ENCODE measurements around the gene MAB21L3.

MAB21L3 gene

GRCh38 chr1:116122955-116123757, 12.0 kb downstream of the MAB21L3 start:
- H3F3A ChIP-seq (ENCODE audit: insufficient read depth, low read length), result no peaks in the 10 kb centered on the region
- H3K9ac ChIP-seq (ENCODE audit: low read length), result no peak overlapping the region
- H3K27me3 ChIP-seq (replicated peaks; ENCODE audit: insufficient read depth, low read length), result no peaks in the 10 kb centered on the region
- H3K27ac ChIP-seq (ENCODE audit: low read length), result no peak overlapping the region
- no peak overlapping the region for H3K4me3 ChIP-seq (ENCODE audit: low read length)
- no peak overlapping the region for H3K4me2 ChIP-seq (ENCODE audit: low read depth, low read length)
- no peak overlapping the region for H2AFZ ChIP-seq (ENCODE audit: low read length)
- no peaks in the 10 kb centered on the region for H3K79me2 ChIP-seq (ENCODE audit: low read length)
- TF ChIP-seq EZH2phosphoT487 (IDR thresholded peaks at IDR 0.05; ENCODE audit: low read length) (no peak), EZH2 (optimal IDR thresholded peaks at IDR 0.05; ENCODE audit: low read depth, low read length) (no peak), CTCF (IDR thresholded peaks at IDR 0.05; ENCODE audit: low read length) (no peak)
- no peaks in the 10 kb centered on the region for H4K20me1 ChIP-seq (ENCODE audit: insufficient read depth, low read length)
- H3K9me3 ChIP-seq (replicated peaks; ENCODE audit: insufficient read depth, low read length), result no peaks in the 10 kb centered on the region
- no peak for DNase-seq
- H3K4me1 ChIP-seq (ENCODE audit: low read length), result no peaks in the 10 kb centered on the region
- H3K36me3 ChIP-seq (replicated peaks; ENCODE audit: insufficient read depth, low read length), result no peaks in the 10 kb centered on the region
- H3K9me2 ChIP-seq (replicated peaks; ENCODE audit: insufficient read depth, low read length), result no peaks in the 10 kb centered on the region

- TF ChIP-seq CTCF (IDR thresholded peaks at IDR 0.05; ENCODE audit: low read length) (no peak), EZH2phosphoT487 (IDR thresholded peaks at IDR 0.05; ENCODE audit: low read length) (no peak), EZH2 (optimal IDR thresholded peaks at IDR 0.05; ENCODE audit: low read depth, low read length) (no peak)
- Histone ChIP-seq H3K27ac (ENCODE audit: low read length) (no peak overlapping the region), H3K9ac (ENCODE audit: low read length) (no peak overlapping the region), H3K4me3 (ENCODE audit: low read length) (no peak overlapping the region), H3K4me1 (ENCODE audit: low read length) (no peaks in the 10 kb centered on the region), H3K36me3 (replicated peaks; ENCODE audit: insufficient read depth, low read length) (no peaks in the 10 kb centered on the region), H3F3A (ENCODE audit: insufficient read depth, low read length) (no peaks in the 10 kb centered on the region), H3K9me2 (replicated peaks; ENCODE audit: insufficient read depth, low read length) (no peaks in the 10 kb centered on the region), H3K9me3 (replicated peaks; ENCODE audit: insufficient read depth, low read length) (no peaks in the 10 kb centered on the region), H3K4me2 (ENCODE audit: low read depth, low read length) (no peak overlapping the region), H3K79me2 (ENCODE audit: low read length) (no peaks in the 10 kb centered on the region), H2AFZ (ENCODE audit: low read length) (no peak overlapping the region), H4K20me1 (ENCODE audit: insufficient read depth, low read length) (no peaks in the 10 kb centered on the region), H3K27me3 (replicated peaks; ENCODE audit: insufficient read depth, low read length) (no peaks in the 10 kb centered on the region)
- DNase-seq, result no peak
Observed at GRCh38 chr1:116123837-116124533, 12.8 kb downstream of the MAB21L3 start.

GRCh38 chr1:116125758-116126157, 14.6 kb downstream of the MAB21L3 start:
- Histone ChIP-seq H3K9ac (ENCODE audit: low read length) (no peak overlapping the region), H3K9me3 (replicated peaks; ENCODE audit: insufficient read depth, low read length) (no peaks in the 10 kb centered on the region), H3K4me2 (ENCODE audit: low read depth, low read length) (no peak overlapping the region), H3K4me3 (ENCODE audit: low read length) (no peak overlapping the region), H3K27ac (ENCODE audit: low read length) (no peak overlapping the region), H3K36me3 (replicated peaks; ENCODE audit: insufficient read depth, low read length) (no peaks in the 10 kb centered on the region), H3K4me1 (ENCODE audit: low read length) (no peaks in the 10 kb centered on the region), H3K9me2 (replicated peaks; ENCODE audit: insufficient read depth, low read length) (no peaks in the 10 kb centered on the region), H3F3A (ENCODE audit: insufficient read depth, low read length) (no peaks in the 10 kb centered on the region), H3K27me3 (replicated peaks; ENCODE audit: insufficient read depth, low read length) (no peaks in the 10 kb centered on the region), H2AFZ (ENCODE audit: low read length) (no peak overlapping the region), H4K20me1 (ENCODE audit: insufficient read depth, low read length) (no peaks in the 10 kb centered on the region), H3K79me2 (ENCODE audit: low read length) (no peaks in the 10 kb centered on the region)
- DNase-seq, result no peak
- TF ChIP-seq EZH2 (optimal IDR thresholded peaks at IDR 0.05; ENCODE audit: low read depth, low read length) (no peak), CTCF (IDR thresholded peaks at IDR 0.05; ENCODE audit: low read length) (no peak), EZH2phosphoT487 (IDR thresholded peaks at IDR 0.05; ENCODE audit: low read length) (no peak)

Measured in MM.1S (cell line).